HG02938 (cell line): ENCODE data around the gene BPTF.
"Not testable (repeated sequence)": the region's sequence is repeated elsewhere in the genome, so short reads cannot be mapped to it uniquely, and the experiment has no call there.

ENCODE experiments used
- ATAC-seq: cut with Tn5 transposase; IDR thresholded peaks from one replicate; pipeline ENCODE4 v1.9.1; 2021; ENCODE audit warnings: mild to moderate bottlenecking, moderate library complexity; ENCODE audit not compliant: unreplicated experiment

Gene BPTF

GRCh38 chr17:67884741-67885140 is 59.4 kb downstream of the BPTF start:
- ATAC-seq, result no peak

- no peak for ATAC-seq
These were observed 66.3 kb downstream of the BPTF start for GRCh38 chr17:67891481-67892119.

GRCh38 chr17:67902511-67903231 is 77.4 kb downstream of the BPTF start:
- no peak for ATAC-seq

- ATAC-seq, result not testable (repeated sequence)
These were observed 80.0 kb downstream of the BPTF start for GRCh38 chr17:67905298-67905697.

- not testable (repeated sequence) for ATAC-seq
These were observed 85.0 kb downstream of the BPTF start for GRCh38 chr17:67910117-67910803.

GRCh38 chr17:67911059-67911782 is 85.9 kb downstream of the BPTF start:
- ATAC-seq, result no peak

- ATAC-seq, result no peak
These were observed 86.8 kb downstream of the BPTF start for GRCh38 chr17:67912088-67912487.

- no peak for ATAC-seq
These were observed 87.4 kb downstream of the BPTF start for GRCh38 chr17:67912656-67913055.

- ATAC-seq, result no peak
These were observed 94.9 kb downstream of the BPTF start for GRCh38 chr17:67920212-67920611.

GRCh38 chr17:67922503-67922902 is 97.2 kb downstream of the BPTF start:
- ATAC-seq, result no peak

GRCh38 chr17:67928842-67929241 is 103.5 kb downstream of the BPTF start:
- not testable (repeated sequence) for ATAC-seq

GRCh38 chr17:67931227-67931626 is 105.9 kb downstream of the BPTF start:
- no peak for ATAC-seq

- no peak for ATAC-seq
These were observed 117.5 kb downstream of the BPTF start for GRCh38 chr17:67942810-67943209.

GRCh38 chr17:67944035-67944434 is 118.7 kb downstream of the BPTF start:
- no peak for ATAC-seq

GRCh38 chr17:67946513-67946912 is 121.2 kb downstream of the BPTF start:
- ATAC-seq, result no peak

GRCh38 chr17:67947325-67947813 is 122.1 kb downstream of the BPTF start:
- no peak for ATAC-seq

- no peak for ATAC-seq
These were observed 125.6 kb downstream of the BPTF start for GRCh38 chr17:67950945-67951344.

- no peak for ATAC-seq
These were observed 134.2 kb downstream of the BPTF start for GRCh38 chr17:67959510-67959909.

- ATAC-seq, result not testable (repeated sequence)
These were observed 135.0 kb downstream of the BPTF start for GRCh38 chr17:67960276-67960675.

- not testable (repeated sequence) for ATAC-seq
These were observed 136.9 kb downstream of the BPTF start for GRCh38 chr17:67962156-67962555.

GRCh38 chr17:67963145-67963572 is 137.9 kb downstream of the BPTF start:
- ATAC-seq, result not testable (repeated sequence)
